Right kidney (tissue), 9 donors: ENCODE results near the gene AGR3.
A peak's percentile ranks its signal among the peaks of the same experiment; 100 is the strongest.

Experiments used
- DNase-seq: peaks from one replicate; pipeline ENCODE4 v3.0.0-alpha.2; 2016
- long read RNA-seq, 8 donors: transcript quantifications; one replicate each; lab custom pipeline, GENCODE V29; 2026

AGR3 gene
- long read RNA-seq, donor 1: 0 reads
- long read RNA-seq, donor 2: 0 reads
- long read RNA-seq, donor 3, partial matches to known transcripts: 0 of 1 reads
- long read RNA-seq, donor 3, other reads (novel, unspliced or antisense): 0 of 1 reads
- long read RNA-seq, donor 4, partial matches to known transcripts: 0 of 1 reads
- long read RNA-seq, donor 4, other reads (novel, unspliced or antisense): 0 of 1 reads
- long read RNA-seq, donor 5: 0 reads
- long read RNA-seq, donor 6: 0 reads
- long read RNA-seq, donor 7: 0 reads
- long read RNA-seq, donor 8: 0 reads

GRCh38 chr7:16881844-16882243 is at the start of gene AGR3:
AGR3 (minus strand) TSS chr7:16881983; CDS start chr7:16878618, 3,365 bp downstream.
- DNase-seq: no peak

GRCh38 chr7:16930946-16931345 is 49.2 kb upstream of the AGR3 start:
- DNase-seq: no peak

- no peak for DNase-seq
Observed at GRCh38 chr7:16929146-16929762, 47.5 kb upstream of the AGR3 start.

GRCh38 chr7:16926861-16927260 is 45.1 kb upstream of the AGR3 start:
- no peak for DNase-seq

- no peak for DNase-seq
Observed at GRCh38 chr7:16926283-16926682, 44.5 kb upstream of the AGR3 start.

- no peak for DNase-seq
Observed at GRCh38 chr7:16925609-16926008, 43.8 kb upstream of the AGR3 start.

GRCh38 chr7:16923019-16923418 is 41.2 kb upstream of the AGR3 start:
- DNase-seq: no peak

- peak; percentile 33 for DNase-seq
Observed at GRCh38 chr7:16921644-16922257, 40.0 kb upstream of the AGR3 start.

- no peak for DNase-seq
Observed at GRCh38 chr7:16921151-16921550, 39.4 kb upstream of the AGR3 start.

GRCh38 chr7:16919440-16919839 is 37.7 kb upstream of the AGR3 start:
- no peak for DNase-seq

- no peak for DNase-seq
Observed at GRCh38 chr7:16918288-16918895, 36.6 kb upstream of the AGR3 start.

- no peak for DNase-seq
Observed at GRCh38 chr7:16916738-16917137, 35.0 kb upstream of the AGR3 start.

- no peak for DNase-seq
Observed at GRCh38 chr7:16916105-16916639, 34.4 kb upstream of the AGR3 start.

- no peak for DNase-seq
Observed at GRCh38 chr7:16915405-16915804, 33.6 kb upstream of the AGR3 start.

GRCh38 chr7:16914771-16915170 is 33.0 kb upstream of the AGR3 start:
- no peak for DNase-seq

GRCh38 chr7:16913643-16914042 is 31.9 kb upstream of the AGR3 start:
- DNase-seq: no peak

GRCh38 chr7:16912540-16912939 is 30.8 kb upstream of the AGR3 start:
- DNase-seq: no peak

- DNase-seq: no peak
Observed at GRCh38 chr7:16908561-16908960, 26.8 kb upstream of the AGR3 start.

GRCh38 chr7:16905300-16906044 is 23.7 kb upstream of the AGR3 start:
- DNase-seq: no peak

- DNase-seq: no peak
Observed at GRCh38 chr7:16904076-16904475, 22.3 kb upstream of the AGR3 start.

- DNase-seq: no peak
Observed at GRCh38 chr7:16900209-16900768, 18.5 kb upstream of the AGR3 start.
